T-helper 2 cell treated with Interferon-gamma antibody and Interleukin-4, amounts not matched to agents 100 ng/mL and 5 ng/mL, for 36 hours (primary cell): ENCODE results near the gene DDX41. TPM values are rescaled to one million over a fixed set of nuclear protein-coding genes. Genes with fewer than 3 reads are reported as not detected.
"Not testable (repeated sequence)": the region's sequence is repeated elsewhere in the genome, so short reads cannot be mapped to it uniquely, and the experiment has no call there.

Experiments used
- intact Hi-C: fragments of 100-400 bp; cut with micrococcal nuclease; formaldehyde crosslinking; loops from one replicate; pipeline ENCODE4 v1.15.1; 2023
- total RNA-seq: library from RNA; stranded (reverse); gene quantifications from 2 replicates; pipeline ENCODE4 v1.2.3, GENCODE V29; 2022

The DDX41 gene
- total RNA-seq, 1 donor from 2014 or later = 116 TPM

GRCh38 chr5:177538876-177539275, 22.1 kb upstream of the DDX41 start:
- intact Hi-C loops = no loop called here

GRCh38 chr5:177537389-177538361, 20.9 kb upstream of the DDX41 start:
- intact Hi-C loops = no loop called here

- intact Hi-C loops = no loop called here
These were observed 19.6 kb upstream of the DDX41 start for GRCh38 chr5:177536386-177536785.

- intact Hi-C loops = no loop called here
These were observed 18.4 kb upstream of the DDX41 start for GRCh38 chr5:177535125-177535524.

- intact Hi-C loops = not testable (repeated sequence)
These were observed 17.7 kb upstream of the DDX41 start for GRCh38 chr5:177534433-177534832.

GRCh38 chr5:177531209-177531940, 14.6 kb upstream of the DDX41 start:
- intact Hi-C loops = no loop called here

- intact Hi-C loops = no loop called here
These were observed 13.9 kb upstream of the DDX41 start for GRCh38 chr5:177530638-177531037.

GRCh38 chr5:177529247-177530203, 12.8 kb upstream of the DDX41 start:
- intact Hi-C loops = no loop called here

- intact Hi-C loops = no loop called here
These were observed 11.9 kb upstream of the DDX41 start for GRCh38 chr5:177528631-177529030.

- intact Hi-C loops = no loop called here
These were observed 10.8 kb upstream of the DDX41 start for GRCh38 chr5:177527595-177527994.

GRCh38 chr5:177526791-177527190, 10.0 kb upstream of the DDX41 start:
- intact Hi-C loops = no loop called here

- intact Hi-C loops = no loop called here
These were observed 9.4 kb upstream of the DDX41 start for GRCh38 chr5:177526191-177526590.

GRCh38 chr5:177524941-177525655, 8.3 kb upstream of the DDX41 start:
- intact Hi-C loops = no loop called here

GRCh38 chr5:177524539-177524900, 7.8 kb upstream of the DDX41 start:
- intact Hi-C loops = no loop called here

- intact Hi-C loops = no loop called here
These were observed 7.2 kb upstream of the DDX41 start for GRCh38 chr5:177523711-177524538.

GRCh38 chr5:177520916-177521513, 4.3 kb upstream of the DDX41 start:
- intact Hi-C loops = no loop called here

GRCh38 chr5:177520271-177520670, 3.5 kb upstream of the DDX41 start:
- intact Hi-C loops = no loop called here

GRCh38 chr5:177519463-177520235, 2.9 kb upstream of the DDX41 start:
- intact Hi-C loops = loop anchor here (5.0 kb wide), 1 partner anchor 73 kb away; the partner anchor contains the start of gene TMED9
